ENCODE measurements around the gene DLEC1.
A peak's percentile ranks its signal among the peaks of the same experiment; 100 is the strongest.
"Not testable (repeated sequence)": the region's sequence is repeated elsewhere in the genome, so short reads cannot be mapped to it uniquely, and the experiment has no call there.

The DLEC1 gene

DNA sequence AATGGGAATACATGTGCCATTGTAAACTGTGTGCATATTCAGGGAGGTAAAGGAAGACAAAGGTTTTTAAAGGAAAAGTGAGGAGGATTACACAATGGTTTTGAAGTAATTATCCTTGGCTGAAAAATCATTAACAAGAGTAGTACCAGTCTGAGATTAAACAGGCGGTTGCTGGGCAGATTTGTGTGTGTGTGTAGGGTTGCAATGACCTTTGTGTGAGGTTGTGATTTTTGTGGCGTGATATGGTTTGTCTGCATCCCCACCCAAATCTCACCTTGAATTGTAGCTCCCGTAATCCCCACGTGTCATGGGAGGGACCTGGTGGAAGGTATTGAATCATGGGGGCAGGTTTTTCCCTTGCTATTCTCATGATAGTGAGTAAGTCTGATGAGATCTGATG, 7.0 kb downstream of the DLEC1 start:
- no peak for DNase-seq

DNA sequence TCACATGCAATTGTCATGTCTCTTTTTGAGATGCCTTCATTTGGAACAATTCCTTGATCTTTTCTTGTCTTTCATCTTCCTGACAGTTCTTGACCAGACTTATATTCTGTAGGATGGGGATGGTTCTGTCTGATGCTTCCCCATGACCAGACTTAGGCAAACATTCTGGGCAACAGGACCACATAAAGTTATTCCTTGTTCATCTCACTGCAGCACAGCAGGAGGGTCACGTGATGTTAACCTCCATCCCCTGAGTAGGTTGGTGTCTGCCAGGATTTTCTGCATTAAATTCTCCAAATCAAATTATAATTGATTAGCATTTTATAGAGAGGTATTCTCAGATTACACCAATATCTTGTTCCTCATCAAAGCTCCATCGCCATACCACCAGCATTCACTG, 7.8 kb downstream of the DLEC1 start:
- no peak for DNase-seq

GRCh38 chr3:38047896-38048295, 8.9 kb downstream of the DLEC1 start:
- no peak for DNase-seq

- DNase-seq, result no peak
These were observed 10.5 kb downstream of the DLEC1 start for GRCh38 chr3:38049358-38050126.

DNA sequence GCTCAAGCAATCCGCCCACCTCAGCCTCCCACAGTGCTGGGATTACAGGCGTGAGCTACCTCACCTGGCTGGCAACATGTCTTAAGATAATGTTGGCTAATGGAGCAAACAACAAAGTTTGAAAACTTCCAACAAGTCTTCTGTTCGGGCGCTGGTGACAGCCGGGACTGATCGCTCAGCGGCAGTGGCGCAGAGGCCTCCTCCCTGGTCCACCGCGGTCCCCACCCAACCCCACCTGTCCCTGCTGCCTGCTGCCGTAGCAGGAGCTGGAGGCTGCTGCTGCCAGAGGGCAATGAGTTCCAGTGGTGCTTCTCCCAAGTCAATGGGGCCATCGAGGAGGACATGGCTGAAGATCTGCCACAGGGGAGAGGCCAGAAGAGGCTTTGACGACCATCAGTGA, 12.1 kb downstream of the DLEC1 start:
- no peak for DNase-seq

DNA sequence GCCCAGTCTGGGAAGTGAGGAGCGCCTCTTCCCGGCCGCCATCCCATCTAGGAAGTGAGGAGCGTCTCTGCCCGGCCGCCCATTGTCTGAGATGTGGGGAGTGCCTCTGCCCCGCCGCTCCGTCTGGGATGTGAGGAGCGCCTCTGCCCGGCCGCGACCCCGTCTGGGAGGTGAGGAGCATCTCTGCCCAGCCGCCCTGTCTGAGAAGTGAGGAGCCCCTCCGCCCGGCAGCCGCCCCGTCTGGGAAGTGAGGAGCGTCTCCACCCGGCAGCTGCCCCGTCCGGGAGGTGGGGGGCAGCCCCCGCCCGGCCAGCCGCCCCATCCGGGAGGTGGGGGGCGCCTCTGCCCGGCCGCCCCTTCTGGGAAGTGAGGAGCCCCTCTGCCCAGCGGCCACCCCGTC, 14.3 kb downstream of the DLEC1 start:
- not testable (repeated sequence) for DNase-seq

DNA sequence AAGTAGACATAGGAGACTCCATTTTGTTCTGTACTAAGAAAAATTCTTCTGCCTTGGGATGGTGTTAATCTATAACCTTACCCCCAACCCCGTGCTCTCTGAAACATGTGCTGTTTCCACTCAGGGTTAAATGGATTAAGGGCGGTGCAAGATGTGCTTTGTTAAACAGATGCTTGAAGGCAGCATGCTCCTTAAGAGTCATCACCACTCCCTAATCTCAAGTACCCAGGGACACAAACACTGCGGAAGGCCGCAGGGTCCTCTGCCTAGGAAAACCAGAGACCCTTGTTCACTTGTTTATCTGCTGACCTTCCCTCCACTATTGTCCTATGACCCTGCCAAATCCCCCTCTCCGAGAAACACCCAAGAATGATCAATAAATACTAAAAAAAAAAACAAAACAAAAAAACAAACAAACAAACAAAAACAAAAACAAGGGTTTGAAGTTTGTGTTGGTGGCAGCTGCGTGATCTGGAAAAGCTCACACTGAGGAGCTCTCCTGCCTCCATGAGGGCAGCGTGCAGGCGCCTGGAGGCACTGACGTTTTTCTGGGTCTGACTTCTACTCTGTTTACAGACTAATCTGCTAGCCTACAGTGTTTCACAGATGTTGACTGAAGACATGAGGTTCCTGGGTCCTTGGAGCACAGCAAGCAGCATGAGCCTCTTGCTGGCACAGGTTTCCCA, 14.9 kb downstream of the DLEC1 start:
- not testable (repeated sequence) for DNase-seq

DNA sequence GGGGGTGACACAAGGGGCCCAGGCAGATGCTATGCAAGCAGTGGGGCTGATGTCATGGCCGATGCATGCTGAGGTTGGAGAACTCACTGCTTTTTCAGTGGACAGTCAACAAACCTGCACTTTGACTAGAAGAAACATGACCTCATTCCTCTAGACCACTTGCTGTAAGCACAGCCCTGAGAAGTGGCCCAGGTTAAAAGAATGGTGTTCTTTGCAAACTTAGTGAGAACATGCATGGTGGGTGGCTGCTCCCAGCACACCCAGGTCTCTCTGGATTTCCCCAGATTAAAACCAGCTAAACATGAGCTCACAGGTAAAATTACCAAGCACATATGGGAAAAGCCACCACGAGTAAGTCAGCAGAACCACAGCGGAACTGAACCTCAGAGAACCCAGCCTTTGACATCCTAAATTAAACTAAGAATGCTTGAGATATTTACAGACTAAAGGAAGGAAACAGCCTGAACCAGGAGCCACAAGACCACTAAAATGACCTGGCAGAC, 15.5 kb downstream of the DLEC1 start:
- no peak for DNase-seq

GRCh38 chr3:38059148-38059547, 20.1 kb downstream of the DLEC1 start:
- no peak for DNase-seq

DNA sequence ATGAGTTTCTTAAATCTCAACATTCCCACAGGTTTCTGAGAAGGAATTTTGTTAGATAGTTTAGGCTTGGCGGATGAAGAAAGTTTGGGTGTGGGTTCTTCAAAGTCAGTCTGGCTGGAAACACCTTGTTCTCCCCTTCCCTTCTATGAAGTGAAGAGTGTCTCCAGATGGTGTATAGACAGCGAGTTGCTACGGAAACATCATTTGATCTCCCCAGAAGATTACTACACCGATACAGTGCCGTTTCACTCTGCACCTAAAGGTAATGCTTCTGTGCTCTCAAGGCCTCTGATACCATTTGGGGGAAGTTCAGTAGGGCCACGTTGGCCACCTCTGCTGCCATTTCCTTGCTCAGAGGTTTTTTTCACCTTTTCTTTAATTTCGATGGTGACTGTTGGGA, 20.6 kb downstream of the DLEC1 start:
- no peak for DNase-seq

- no peak for DNase-seq
These were observed 23.8 kb downstream of the DLEC1 start for GRCh38 chr3:38062809-38063208.

DNA sequence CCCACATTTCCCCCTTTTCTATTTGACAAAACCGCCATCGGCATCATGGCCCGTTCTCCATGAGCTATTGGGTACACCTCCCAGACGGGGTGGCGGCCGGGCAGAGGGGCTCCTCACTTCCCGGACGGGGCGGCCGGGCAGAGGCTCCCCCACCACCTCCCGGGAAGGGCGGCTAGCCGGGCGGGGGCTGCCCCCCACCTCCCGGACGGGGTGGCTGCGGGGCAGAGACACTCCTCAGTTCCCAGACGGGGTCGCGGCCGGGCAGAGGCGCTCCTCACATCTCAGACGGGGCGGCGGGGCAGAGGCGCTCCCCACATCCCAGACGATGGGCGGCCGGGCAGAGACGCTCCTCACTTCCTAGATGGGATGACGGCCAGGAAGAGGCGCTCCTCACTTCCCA, 25.4 kb downstream of the DLEC1 start:
- DNase-seq, result not testable (repeated sequence)

DNA sequence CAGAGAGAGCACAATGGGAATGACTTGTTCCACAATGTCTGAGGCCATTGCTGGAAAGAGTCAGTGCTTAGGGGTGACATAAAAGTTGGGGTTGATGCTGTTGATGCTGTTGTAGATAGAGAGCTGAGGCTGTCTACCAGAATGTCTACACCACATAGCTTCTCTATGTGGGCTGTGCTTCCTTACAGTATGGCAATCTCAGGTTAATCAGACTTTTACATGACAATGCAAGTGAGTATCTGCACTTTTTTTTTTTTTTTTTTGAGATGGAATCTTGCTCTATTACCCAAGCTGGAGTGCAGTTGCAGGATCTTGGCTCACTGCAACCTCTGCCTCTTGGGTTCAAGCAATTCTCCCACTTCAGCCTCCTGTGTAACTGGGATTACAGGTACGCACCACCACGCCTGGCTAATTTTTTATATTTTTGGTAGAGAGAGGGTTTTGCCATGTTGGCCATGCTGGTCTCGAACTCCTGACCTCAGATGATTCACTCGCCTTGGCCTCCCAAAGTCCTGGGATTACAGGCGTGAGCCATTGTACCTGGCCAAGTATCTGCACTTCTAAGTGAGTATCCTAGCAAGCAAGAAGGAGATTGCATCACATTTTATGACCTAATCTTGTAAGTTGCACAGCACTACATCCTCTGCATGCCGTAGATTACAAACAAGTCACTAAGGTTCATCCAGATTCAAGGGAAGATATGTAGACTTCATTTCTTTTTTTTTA, 28.7 kb downstream of the DLEC1 start:
- DNase-seq, result peak in 2 of 4 experiments; percentile 52 to 54

DNA sequence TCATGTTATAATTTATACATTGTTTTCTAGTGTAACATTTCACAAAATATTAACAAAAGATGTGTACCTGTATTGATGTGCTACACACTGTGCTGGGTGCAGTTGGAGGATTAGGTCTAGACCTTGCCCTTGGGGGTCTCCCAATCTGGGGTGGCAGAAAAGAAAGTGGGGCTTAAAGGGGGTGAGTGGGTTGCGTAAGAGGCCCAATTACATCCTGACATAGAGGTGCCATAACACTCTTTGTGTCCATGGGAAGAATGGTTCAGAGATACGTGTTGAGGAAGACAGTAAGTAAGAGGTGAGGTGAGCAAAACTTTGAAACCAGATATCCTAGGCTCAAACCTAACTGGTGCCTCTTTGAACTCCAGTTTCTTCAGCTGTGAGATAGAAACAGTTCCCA, 31.0 kb downstream of the DLEC1 start:
- no peak for DNase-seq

- not testable (repeated sequence) for DNase-seq
These were observed 38.1 kb downstream of the DLEC1 start for GRCh38 chr3:38077073-38077472.

DNA sequence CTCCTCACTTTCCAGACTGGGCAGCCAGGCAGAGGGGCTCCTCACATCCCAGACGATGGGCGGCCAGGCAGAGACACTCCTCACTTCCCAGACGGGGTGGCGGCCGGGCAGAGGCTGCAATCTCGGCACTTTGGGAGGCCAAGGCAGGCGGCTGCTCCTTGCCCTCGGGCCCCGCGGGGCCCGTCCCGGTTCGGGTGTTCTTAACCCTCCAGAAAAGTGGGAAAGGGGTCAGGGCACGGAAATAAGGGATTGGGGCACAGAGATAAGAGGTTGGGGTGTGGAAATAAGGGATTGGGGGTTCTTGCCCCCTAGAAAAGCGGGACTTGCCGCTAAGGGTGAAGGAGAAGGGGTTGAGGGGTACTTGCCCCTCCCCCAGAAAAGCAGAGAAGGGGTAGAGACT, 43.3 kb downstream of the DLEC1 start:
- DNase-seq, result not testable (repeated sequence)

DNA sequence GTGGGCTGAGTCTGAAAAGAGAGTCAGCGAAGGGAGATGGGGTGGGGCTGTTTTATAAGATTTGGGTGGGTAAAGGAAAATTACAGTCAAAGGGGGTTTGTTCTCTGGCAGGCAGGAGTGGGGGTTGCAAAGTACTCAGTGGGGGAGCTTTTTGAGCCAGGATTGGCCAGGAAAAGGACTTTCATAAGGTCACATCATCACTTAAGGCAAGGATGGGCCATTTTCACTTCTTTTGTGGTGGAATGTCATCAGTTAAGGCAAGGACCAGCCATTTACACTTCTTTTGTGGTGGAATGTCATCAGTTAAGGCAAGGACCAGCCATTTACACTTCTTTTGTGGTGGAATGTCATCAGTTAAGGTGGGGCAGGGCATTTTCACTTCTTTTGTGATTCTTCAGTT, 44.2 kb downstream of the DLEC1 start:
- not testable (repeated sequence) for DNase-seq

DNA sequence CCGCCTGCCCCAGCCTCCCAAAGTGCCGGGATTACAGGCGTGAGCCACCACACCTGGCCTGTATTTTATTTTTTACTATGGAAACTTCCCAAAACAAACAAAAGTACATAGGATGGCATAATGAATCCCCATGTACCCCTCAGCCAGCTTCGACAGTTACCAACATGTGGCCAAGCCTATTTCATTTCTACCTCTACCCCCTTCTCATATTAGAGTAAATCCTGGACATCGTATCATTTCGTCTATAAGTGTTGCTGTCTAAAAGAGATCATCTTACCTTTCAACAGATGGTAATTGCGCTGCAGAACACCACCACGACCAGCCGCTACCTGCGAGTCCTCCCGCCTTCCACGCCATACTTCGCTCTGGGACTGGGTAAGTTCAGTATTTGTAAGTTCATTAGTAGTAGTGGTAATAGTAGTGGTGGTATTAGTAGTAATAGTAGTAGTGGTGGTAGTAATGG, 44.9 kb downstream of the DLEC1 start:
- DNase-seq, result no peak

DNA sequence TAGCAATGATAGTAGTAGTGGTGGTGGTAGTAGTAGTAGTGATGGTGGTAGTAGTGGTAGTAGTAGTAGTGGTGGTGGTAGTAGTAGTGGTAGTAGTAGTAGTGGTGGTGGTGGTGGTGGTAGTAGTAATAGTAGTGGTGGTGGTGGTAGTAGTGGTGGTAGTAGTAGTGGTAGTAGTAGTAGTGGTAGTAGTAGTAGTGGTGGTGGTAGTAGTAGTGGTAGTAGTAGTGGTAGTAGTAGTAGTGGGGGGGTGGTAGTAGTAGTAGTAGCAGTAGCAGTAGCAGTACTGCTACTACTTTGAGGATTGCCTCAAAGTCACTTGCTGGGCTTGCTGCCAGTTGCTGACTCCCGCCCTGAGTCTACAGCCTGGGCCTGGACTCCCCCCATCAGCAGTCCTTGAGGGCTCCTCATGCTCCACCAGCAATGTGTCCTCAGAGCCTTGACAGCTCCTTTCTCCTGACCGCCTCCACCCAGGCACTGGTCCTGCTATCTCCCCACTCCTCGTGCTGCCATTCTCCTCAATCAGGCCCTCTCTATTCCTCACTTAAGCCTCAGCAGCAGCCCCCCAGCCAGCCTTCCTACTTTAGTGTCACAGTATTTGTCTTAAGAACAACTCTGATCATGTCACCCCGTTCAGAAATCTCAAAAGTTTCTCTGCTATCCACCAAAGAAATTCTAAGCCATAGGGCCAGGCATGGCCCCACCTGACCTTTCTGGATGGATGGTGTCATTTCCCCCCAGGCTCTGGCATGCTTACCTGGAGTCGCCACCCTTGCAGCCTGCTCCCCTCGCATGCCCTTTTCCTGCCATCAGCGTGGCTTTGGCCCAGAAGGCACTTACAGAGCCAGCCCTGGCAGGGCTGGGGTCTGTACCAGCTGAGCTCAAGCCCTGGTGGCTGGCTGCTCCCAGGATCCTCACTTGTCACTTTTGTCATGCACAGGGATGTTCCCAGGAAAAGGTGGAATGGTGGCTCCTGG, 45.6 kb downstream of the DLEC1 start:
- DNase-seq, result peak in 2 of 4 experiments; percentile 22 to 28

DNA sequence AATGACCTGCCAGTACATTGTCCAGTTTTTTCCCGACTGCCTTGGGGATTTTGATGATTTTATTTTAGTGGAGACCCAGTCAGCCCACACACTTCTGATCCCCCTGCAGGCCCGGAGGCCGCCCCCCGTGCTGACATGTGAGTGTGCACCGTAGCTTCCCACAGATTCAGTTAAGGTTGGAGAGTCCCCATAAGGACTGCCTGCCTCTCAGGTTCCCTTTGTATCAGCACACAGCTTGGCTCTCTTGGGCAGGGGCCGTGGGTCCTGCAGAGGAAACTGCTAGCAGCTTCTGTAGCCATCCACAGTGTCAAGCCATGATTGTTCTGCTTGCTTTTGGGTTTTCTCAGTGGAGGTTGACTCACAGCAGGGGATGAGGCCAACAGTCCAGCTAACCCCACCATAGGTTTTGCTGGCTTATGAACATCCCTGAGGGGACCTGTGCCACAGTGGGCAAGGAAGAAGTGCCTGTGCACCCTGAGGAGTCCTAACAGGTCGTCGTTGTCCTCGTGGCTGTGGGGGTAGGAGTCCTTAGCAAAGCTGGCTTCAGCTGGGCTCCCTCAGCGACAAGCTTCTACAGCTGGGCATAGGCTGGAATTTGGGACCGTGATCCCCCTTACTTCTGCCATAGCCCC, 46.4 kb downstream of the DLEC1 start:
- DNase-seq, result no peak

- no peak for DNase-seq
These were observed 46.9 kb downstream of the DLEC1 start for GRCh38 chr3:38085943-38086324.

- no peak for DNase-seq
These were observed 47.5 kb downstream of the DLEC1 start for GRCh38 chr3:38086496-38086895.

Measured in suppressor macrophage (primary cell).